IMR-90 (cell line): Measurements from ENCODE around the gene LMAN2L. TPM values are rescaled to one million over a fixed set of nuclear protein-coding genes. Genes with fewer than 3 reads are reported as not detected.

Experiments
- ATAC-seq: fragments of 200-7000 bp; cut with Tn5 transposase; 2 replicates; pipeline ENCODE4 v1.9.1; 2020; ENCODE audit warnings: low read depth, mild to moderate bottlenecking, moderate library complexity
- BruUV-seq: library from RNA; stranded (reverse); fragments of 400-500 nt; replicated peaks from 2 replicates; lab custom pipeline; 2021; lab: Mats Ljungman, UMichigan
- CTCF ChIA-PET: fragments of 300-600 bp; formaldehyde crosslinking; extraction: SDS; loops from one replicate; lab custom pipeline; 2021; ENCODE audit warnings: antibody characterized with exemption; lab: Yijun Ruan, JAX
- POLR2A ChIA-PET: fragments of 300-600 bp; sonication (Branson Sonifier 250); formaldehyde crosslinking; loops from one replicate; lab custom pipeline; 2022; ENCODE audit warnings: antibody characterized with exemption; ENCODE audit not compliant: unreplicated experiment; lab: Charles Lee
- DNase-seq: peaks from one replicate; pipeline ENCODE4 v3.0.0; 2013
- H2AFZ ChIP-seq: replicated peaks from 2 replicates; pipeline ENCODE3; 2013; ENCODE audit warnings: low read length, mild to moderate bottlenecking; ENCODE audit not compliant: poor library complexity
- H2AK5ac ChIP-seq: 2 replicates; pipeline ENCODE4 v1.6.1; 2013; ENCODE audit warnings: low read depth, low read length, inconsistent platforms
- H2AK9ac ChIP-seq: replicated peaks from 2 replicates; pipeline ENCODE3; 2013; ENCODE audit warnings: mild to moderate bottlenecking, low read depth, low read length, moderate library complexity; ENCODE audit not compliant: poor library complexity
- H2BK120ac ChIP-seq: 2 replicates; pipeline ENCODE4 v1.6.1; 2013; ENCODE audit warnings: low read depth, low read length, inconsistent platforms
- H2BK15ac ChIP-seq: 3 replicates; pipeline ENCODE4 v1.6.1; 2013; ENCODE audit warnings: low read depth, low read length, inconsistent platforms
- H2BK20ac ChIP-seq: 2 replicates; pipeline ENCODE4 v1.6.1; 2013; ENCODE audit warnings: low read depth, mild to moderate bottlenecking, inconsistent platforms, low read length, moderate library complexity
- H2BK5ac ChIP-seq: 2 replicates; pipeline ENCODE4 v1.6.1; 2013; ENCODE audit warnings: mild to moderate bottlenecking, low read depth, low read length, inconsistent platforms; ENCODE audit not compliant: poor library complexity, severe bottlenecking
- H3K14ac ChIP-seq: replicated peaks from 2 replicates; pipeline ENCODE4 v1.6.1; 2013; ENCODE audit warnings: low read depth, low read length, inconsistent platforms
- H3K18ac ChIP-seq: 2 replicates; pipeline ENCODE4 v1.6.1; 2013; ENCODE audit warnings: low read depth, low read length, control low read depth
- H3K23ac ChIP-seq: 2 replicates; pipeline ENCODE4 v1.6.1; 2013; ENCODE audit warnings: low read depth, low read length, inconsistent platforms
- H3K27ac ChIP-seq: 2 replicates; pipeline ENCODE4 v1.5.1; 2013; ENCODE audit warnings: mild to moderate bottlenecking, control low read depth, low read length; ENCODE audit not compliant: insufficient read depth
- H3K27me3 ChIP-seq: 2 replicates; pipeline ENCODE4 v1.6.1; 2013; ENCODE audit warnings: low read length; ENCODE audit not compliant: control insufficient read depth, insufficient read depth
- H3K36me3 ChIP-seq: 2 replicates; pipeline ENCODE4 v1.6.1; 2013; ENCODE audit warnings: low read length, mixed read lengths; ENCODE audit not compliant: control insufficient read depth, insufficient read depth
- H3K4ac ChIP-seq: 2 replicates; pipeline ENCODE4 v1.6.1; 2013; ENCODE audit warnings: low read depth, low read length, inconsistent platforms
- H3K4me1 ChIP-seq: 2 replicates; pipeline ENCODE4 v1.6.1; 2013; ENCODE audit warnings: low read length, mixed read lengths; ENCODE audit not compliant: control insufficient read depth, insufficient read depth
- H3K4me2 ChIP-seq: 2 replicates; pipeline ENCODE4 v1.6.1; 2013; ENCODE audit warnings: low read depth, mild to moderate bottlenecking, control low read depth, low read length, moderate library complexity
- H3K4me3 ChIP-seq: 2 replicates; pipeline ENCODE4 v1.5.1; 2013; ENCODE audit warnings: low read depth, mild to moderate bottlenecking, control low read depth, low read length, moderate library complexity; ENCODE audit not compliant: insufficient read depth
- H3K56ac ChIP-seq: 2 replicates; pipeline ENCODE4 v1.6.1; 2013; ENCODE audit warnings: low read length, inconsistent platforms; ENCODE audit not compliant: insufficient read depth; ENCODE audit errors: extremely low read depth
- H3K79me1 ChIP-seq, 2 experiments: 2 replicates each; pipeline ENCODE4 v1.6.1; 2013; ENCODE audit warnings: low read length in 2 of 2, inconsistent platforms in 1 of 2, low read depth in 1 of 2
- H3K9ac ChIP-seq: 2 replicates; pipeline ENCODE4 v1.6.1; 2013; ENCODE audit warnings: low read depth, low read length, control low read depth
- H3K9me1 ChIP-seq: 2 replicates; pipeline ENCODE4 v1.6.1; 2013; ENCODE audit warnings: low read length, inconsistent platforms; ENCODE audit not compliant: insufficient read depth
- H3K9me3 ChIP-seq: 2 replicates; pipeline ENCODE4 v1.6.1; 2013; ENCODE audit warnings: low read length; ENCODE audit not compliant: control insufficient read depth, insufficient read depth
- H4K20me1 ChIP-seq: 2 replicates; pipeline ENCODE4 v1.6.1; 2013; ENCODE audit warnings: low read length, inconsistent platforms; ENCODE audit not compliant: insufficient read depth
- H4K5ac ChIP-seq: 2 replicates; pipeline ENCODE4 v1.6.1; 2013; ENCODE audit warnings: mild to moderate bottlenecking, low read depth, low read length, control low read depth
- H4K8ac ChIP-seq, 2 experiments: 2 replicates each; pipeline ENCODE4 v1.6.1; 2013; ENCODE audit warnings: low read depth in 2 of 2, low read length in 2 of 2, control low read depth in 1 of 2, inconsistent platforms in 1 of 2
- H4K91ac ChIP-seq: 2 replicates; pipeline ENCODE4 v1.6.1; 2013; ENCODE audit warnings: low read depth, low read length, inconsistent platforms; ENCODE audit not compliant: insufficient read depth
- CHD1 ChIP-seq: IDR thresholded peaks from 2 replicates; pipeline ENCODE4 v1.6.1; 2012; ENCODE audit warnings: low read depth, low read length, improper control_type of control experiment
- CTCF ChIP-seq: conservative IDR thresholded peaks from 2 replicates; pipeline ENCODE4 v1.5.1; 2012; ENCODE audit warnings: mild to moderate bottlenecking, low read depth, low read length, improper control_type of control experiment
- FOS ChIP-seq: fragments of 150-350 bp; IDR thresholded peaks from 2 replicates; pipeline ENCODE4 v1.6.1; 2016; ENCODE audit warnings: low read depth, low read length
- MAFK ChIP-seq: IDR thresholded peaks from 2 replicates; pipeline ENCODE4 v1.6.1; 2012; ENCODE audit warnings: low read depth, low read length, improper control_type of control experiment
- MAZ ChIP-seq: IDR thresholded peaks from 2 replicates; pipeline ENCODE4 v1.6.1; 2012; ENCODE audit warnings: low read depth, mild to moderate bottlenecking, low read length, improper control_type of control experiment, moderate library complexity, borderline replicate concordance
- NFE2L2 ChIP-seq: fragments of 150-350 bp; IDR thresholded peaks from 2 replicates; pipeline ENCODE4 v1.6.1; 2016; ENCODE audit warnings: low read depth, mild to moderate bottlenecking, low read length
- POLR2A ChIP-seq: IDR thresholded peaks from 2 replicates; pipeline ENCODE4 v1.6.1; 2012; ENCODE audit warnings: mild to moderate bottlenecking, low read depth, low read length
- RAD21 ChIP-seq: IDR thresholded peaks from 2 replicates; pipeline ENCODE4 v1.6.1; 2012; ENCODE audit warnings: low read length, improper control_type of control experiment
- RCOR1 ChIP-seq: IDR thresholded peaks from 2 replicates; pipeline ENCODE4 v1.6.1; 2012; ENCODE audit warnings: mild to moderate bottlenecking, low read length, improper control_type of control experiment; ENCODE audit not compliant: insufficient replicate concordance
- RFX5 ChIP-seq: IDR thresholded peaks from 2 replicates; pipeline ENCODE4 v1.8.0; 2012; ENCODE audit warnings: low read depth, mild to moderate bottlenecking, low read length, moderate library complexity
- USF2 ChIP-seq: fragments of 150-350 bp; IDR thresholded peaks from 2 replicates; pipeline ENCODE4 v1.6.1; 2017; ENCODE audit warnings: mild to moderate bottlenecking, antibody characterized with exemption, low read length, low read depth
- WGBS, 2 experiments: methylation state at CpG; one replicate each; pipeline versions ENCODE4 v1.1.5 to v1.1.7; 2013; ENCODE audit warnings: missing lambda C conversion rate in 2 of 2; ENCODE audit not compliant: insufficient read length in 1 of 2; ENCODE audit errors: extremely low coverage in 2 of 2; 5-methylcytosine and 5-hydroxymethylcytosine counted together
- dilution Hi-C: fragments of 300-500 bp; cut with HindIII; formaldehyde crosslinking; loops from one replicate; pipeline ENCODE4 v1.14.3; 2018; ENCODE audit warnings: low sequenced_read_pairs; ENCODE audit not compliant: unreplicated experiment
- in situ Hi-C: fragments of 300-500 bp; cut with MboI; formaldehyde crosslinking; loops from 3 replicates; pipeline ENCODE4 v1.14.3; 2019; ENCODE audit warnings: low sequenced_read_pairs, inconsistent platforms, mixed read lengths
- intact Hi-C: fragments of 100-400 bp; cut with micrococcal nuclease; formaldehyde crosslinking; loops from 2 replicates; pipeline ENCODE4 v1.10.0; 2022
- polyA plus RNA-seq, 3 experiments: library from polyadenylated mRNA; depleted of rRNA; stranded (reverse); fragments of >200 nt; gene quantifications; 2 replicates each; pipeline ENCODE4 v1.2.3, GENCODE V29; 2012; ENCODE audit warnings: low replicate concordance in 1 of 3
- total RNA-seq: library from RNA; depleted of rRNA; stranded (reverse); fragments of >200 nt; gene quantifications from 2 replicates; pipeline ENCODE4 v1.2.3, GENCODE V29; 2012

LMAN2L gene
- total and polyA plus RNA-seq, 2 of the 4 experiments (the other 2 are of a cell fraction), result 22.5 to 22.9 TPM

- H2BK15ac ChIP-seq, result no peak overlapping the region
- no peak overlapping the region for H4K5ac ChIP-seq
- WGBS, 2 experiments, result 80% methylated on average over 1 of the region's 8 CpGs; no CpG with 5 or more reads in 1 of the 2 experiments
- ChIA-PET POLR2A (interaction anchor here (0.6 kb wide), 1 partner anchor 1353 kb away, joined by 11 read pairs; no protein-coding TSS in a partner anchor), CTCF (no interaction called here)
- in situ Hi-C loops (no loop called here), dilution Hi-C loops (no loop called here), intact Hi-C loops (no loop called here)
- H2BK120ac ChIP-seq, result no peak overlapping the region
- H3K9me3 ChIP-seq, result no peaks in the 10 kb centered on the region
- H3K4me2 ChIP-seq, result no peak overlapping the region; the same call in 1 of the 2 replicates
- no TSS peak for BruUV-seq
- H3K36me3 ChIP-seq, result peaks cover 32% of the 10 kb centered on the region
- no peaks in the 10 kb centered on the region for H3K9me1 ChIP-seq
- no peak overlapping the region for H3K56ac ChIP-seq
- no peak overlapping the region for H2BK20ac ChIP-seq
- H3K18ac ChIP-seq, result no peak overlapping the region
- TF ChIP-seq RCOR1, result no peak
- TF ChIP-seq RAD21, result no peak
- TF ChIP-seq NFE2L2, result no peak
- no peak for TF ChIP-seq USF2
- TF ChIP-seq CHD1, result no peak
- no peak for TF ChIP-seq RFX5
- no peak for TF ChIP-seq POLR2A
- TF ChIP-seq FOS, result no peak
- no peak for TF ChIP-seq MAZ
- no peak for TF ChIP-seq CTCF
- TF ChIP-seq MAFK, result no peak
- H2AFZ ChIP-seq, result no peak overlapping the region
- H3K27me3 ChIP-seq, result no peaks in the 10 kb centered on the region
- no peak overlapping the region for H2AK5ac ChIP-seq
- no peak overlapping the region for H3K4ac ChIP-seq
- peak overlapping the region; percentile 49; the same call in 1 of the 2 replicates for H3K27ac ChIP-seq
- H3K4me3 ChIP-seq, result no peak overlapping the region
- H3K79me1 ChIP-seq, result peaks cover 31 to 41% of the 10 kb centered on the region in 2 experiments
- H3K23ac ChIP-seq, result no peak overlapping the region
- ATAC-seq (no peak), DNase-seq (peak; percentile 12)
- H2AK9ac ChIP-seq, result no peak overlapping the region
- no peak overlapping the region for H4K8ac ChIP-seq
- no peak overlapping the region for H3K9ac ChIP-seq
- H2BK5ac ChIP-seq, result no peak overlapping the region
- no peak overlapping the region for H3K14ac ChIP-seq
- no peaks in the 10 kb centered on the region for H4K20me1 ChIP-seq
- peaks cover 2% of the 10 kb centered on the region for H3K4me1 ChIP-seq
- no peak overlapping the region for H4K91ac ChIP-seq
Measured at GRCh38 chr2:96734880-96735583, 4.8 kb downstream of the LMAN2L start.
